ENCODE data around the gene CCR4. TPM values are rescaled to one million over a fixed set of nuclear protein-coding genes. Genes with fewer than 3 reads are reported as not detected.
"Not testable (repeated sequence)": the region's sequence is repeated elsewhere in the genome, so short reads cannot be mapped to it uniquely, and the experiment has no call there.

CCR4 gene
- total RNA-seq, 2 donors from 2014 or later: 0.14 to 1.2 TPM

GRCh38 chr3:32959371-32959770 lies 7.9 kb downstream of the CCR4 start:
- H3K27ac ChIP-seq: no peak overlapping the region
- no peaks in the 10 kb centered on the region for H3K27me3 ChIP-seq (replicated peaks; ENCODE audit: insufficient read depth)
- DNase-seq (ENCODE audit: low spot score): no peak
- TF ChIP-seq POLR2AphosphoS5 (IDR thresholded peaks at IDR 0.05) (no peak), CTCF (IDR thresholded peaks at IDR 0.05) (no peak), POLR2A (IDR thresholded peaks at IDR 0.05) (no peak)
- H3K9me3 ChIP-seq: no peaks in the 10 kb centered on the region
- intact Hi-C loops (cut with DNase I): no loop called here
- H3K36me3 ChIP-seq: no peaks in the 10 kb centered on the region
- 50% methylated on average over 3 of the region's 3 CpGs for WGBS
- H3K4me1 ChIP-seq (replicated peaks): no peaks in the 10 kb centered on the region
- no peak overlapping the region for H3K4me3 ChIP-seq

GRCh38 chr3:32960404-32961170 lies 9.1 kb downstream of the CCR4 start:
- no peak for DNase-seq (ENCODE audit: low spot score)
- intact Hi-C loops (cut with DNase I): no loop called here
- no peak for TF ChIP-seq CTCF (IDR thresholded peaks at IDR 0.05)
- TF ChIP-seq POLR2A (IDR thresholded peaks at IDR 0.05): no peak
- no peak for TF ChIP-seq POLR2AphosphoS5 (IDR thresholded peaks at IDR 0.05)
- no peak overlapping the region for H3K27ac ChIP-seq
- H3K9me3 ChIP-seq: no peaks in the 10 kb centered on the region
- no peaks in the 10 kb centered on the region for H3K36me3 ChIP-seq
- 60% methylated on average over 4 of the region's 4 CpGs for WGBS
- H3K4me3 ChIP-seq: no peak overlapping the region
- no peaks in the 10 kb centered on the region for H3K27me3 ChIP-seq (replicated peaks; ENCODE audit: insufficient read depth)
- no peaks in the 10 kb centered on the region for H3K4me1 ChIP-seq (replicated peaks)

GRCh38 chr3:32961189-32961715 lies 9.8 kb downstream of the CCR4 start:
- no peak for DNase-seq (ENCODE audit: low spot score)
- H3K4me3 ChIP-seq: no peak overlapping the region
- H3K27me3 ChIP-seq (replicated peaks; ENCODE audit: insufficient read depth): no peaks in the 10 kb centered on the region
- intact Hi-C loops (cut with DNase I): no loop called here
- no peaks in the 10 kb centered on the region for H3K9me3 ChIP-seq
- no peaks in the 10 kb centered on the region for H3K36me3 ChIP-seq
- WGBS: 73% methylated on average over 5 of the region's 5 CpGs
- no peaks in the 10 kb centered on the region for H3K4me1 ChIP-seq (replicated peaks)
- no peak for TF ChIP-seq CTCF (IDR thresholded peaks at IDR 0.05)
- TF ChIP-seq POLR2A (IDR thresholded peaks at IDR 0.05): no peak
- no peak overlapping the region for H3K27ac ChIP-seq

GRCh38 chr3:32963871-32964270 lies 12.4 kb downstream of the CCR4 start:
- intact Hi-C loops (cut with DNase I): no loop called here
- TF ChIP-seq CTCF (IDR thresholded peaks at IDR 0.05): no peak
- TF ChIP-seq POLR2A (IDR thresholded peaks at IDR 0.05): no peak
- no peak for TF ChIP-seq POLR2AphosphoS5 (IDR thresholded peaks at IDR 0.05)
- H3K9me3 ChIP-seq: no peaks in the 10 kb centered on the region
- no peaks in the 10 kb centered on the region for H3K4me1 ChIP-seq (replicated peaks)
- DNase-seq (ENCODE audit: low spot score): no peak
- no peaks in the 10 kb centered on the region for H3K27me3 ChIP-seq (replicated peaks; ENCODE audit: insufficient read depth)
- no peaks in the 10 kb centered on the region for H3K36me3 ChIP-seq
- WGBS: 51% methylated on average over 3 of the region's 3 CpGs
- no peak overlapping the region for H3K27ac ChIP-seq
- H3K4me3 ChIP-seq: no peak overlapping the region

- H3K36me3 ChIP-seq; H3K27me3 ChIP-seq (replicated peaks; ENCODE audit: insufficient read depth); H3K4me1 ChIP-seq (replicated peaks); H3K9me3 ChIP-seq; intact Hi-C loops (cut with DNase I); H3K27ac ChIP-seq; H3K4me3 ChIP-seq; DNase-seq (ENCODE audit: low spot score): not testable (repeated sequence)
- 81% methylated on average over 2 of the region's 2 CpGs for WGBS
Measured at GRCh38 chr3:32964781-32965180, 13.3 kb downstream of the CCR4 start.

GRCh38 chr3:32965617-32966213 lies 14.3 kb downstream of the CCR4 start:
- DNase-seq (ENCODE audit: low spot score); H3K9me3 ChIP-seq; H3K4me1 ChIP-seq (replicated peaks); H3K36me3 ChIP-seq; H3K27me3 ChIP-seq (replicated peaks; ENCODE audit: insufficient read depth); H3K4me3 ChIP-seq; intact Hi-C loops (cut with DNase I); H3K27ac ChIP-seq: not testable (repeated sequence)
- 92% methylated on average over 2 of the region's 2 CpGs for WGBS

- H3K36me3 ChIP-seq; intact Hi-C loops (cut with DNase I); H3K9me3 ChIP-seq; H3K4me1 ChIP-seq (replicated peaks); H3K27ac ChIP-seq; DNase-seq (ENCODE audit: low spot score); H3K27me3 ChIP-seq (replicated peaks; ENCODE audit: insufficient read depth); H3K4me3 ChIP-seq: not testable (repeated sequence)
- 98% methylated on average over 5 of the region's 5 CpGs for WGBS
Measured at GRCh38 chr3:32966627-32967026, 15.2 kb downstream of the CCR4 start.

All from prostate gland (tissue), 2 donors.